H1 (cell line): Measurements from ENCODE around the gene CMIP. TPM values are rescaled to one million over a fixed set of nuclear protein-coding genes. Genes with fewer than 3 reads are reported as not detected.

ENCODE experiments used
- CTCF ChIA-PET: fragments of 300-600 bp; sonication (Branson Sonifier 250); formaldehyde crosslinking; loops from one replicate; lab custom pipeline; 2021; ENCODE audit not compliant: partially characterized antibody; lab: Charles Lee
- POLR2A ChIA-PET: fragments of 300-600 bp; sonication (Branson Sonifier 250); formaldehyde crosslinking; loops from one replicate; lab custom pipeline; 2021; ENCODE audit warnings: inconsistent platforms; ENCODE audit not compliant: partially characterized antibody; lab: Charles Lee
- DNase-seq, 2 experiments: peaks; one replicate each; pipeline versions ENCODE4 v3.0.0 to v3.0.0-alpha.2; 2010 to 2022; ENCODE audit warnings: low spot score in 2 of 2, low read depth in 1 of 2, mixed read lengths in 1 of 2
- FAIRE-seq: peaks from 2 replicates; lab custom pipeline; 2011; peaks lifted over from hg19 to GRCh38; lab: Jason Lieb, UNC
- H2AFZ ChIP-seq: 2 replicates; pipeline ENCODE4 v1.8.1; 2012; ENCODE audit warnings: low read length, inconsistent platforms
- H2AK5ac ChIP-seq: 2 replicates; pipeline ENCODE4 v1.6.1; 2013; ENCODE audit warnings: low read depth, low read length
- H2BK120ac ChIP-seq: replicated peaks from 2 replicates; pipeline ENCODE3; 2013; ENCODE audit warnings: low read depth, low read length, inconsistent platforms
- H2BK12ac ChIP-seq: 2 replicates; pipeline ENCODE4 v1.6.1; 2013; ENCODE audit warnings: low read depth, low read length
- H2BK15ac ChIP-seq: 2 replicates; pipeline ENCODE4 v1.6.1; 2013; ENCODE audit warnings: low read length
- H2BK20ac ChIP-seq: 2 replicates; pipeline ENCODE4 v1.6.1; 2013; ENCODE audit warnings: low read length
- H2BK5ac ChIP-seq: 2 replicates; pipeline ENCODE4 v1.6.1; 2013; ENCODE audit warnings: low read depth, low read length
- H3K14ac ChIP-seq: 2 replicates; pipeline ENCODE4 v1.6.1; 2013; ENCODE audit warnings: inconsistent platforms; ENCODE audit not compliant: insufficient read length
- H3K18ac ChIP-seq: 2 replicates; pipeline ENCODE4 v1.6.1; 2013; ENCODE audit warnings: low read length; ENCODE audit errors: extremely low read depth
- H3K23ac ChIP-seq: 2 replicates; pipeline ENCODE4 v1.6.1; 2013; ENCODE audit warnings: inconsistent platforms; ENCODE audit not compliant: insufficient read length
- H3K23me2 ChIP-seq: 2 replicates; pipeline ENCODE4 v1.6.1; 2013; ENCODE audit warnings: low read depth, low read length
- H3K27ac ChIP-seq: 2 replicates; pipeline ENCODE4 v1.6.1; 2011; ENCODE audit warnings: low read depth, low read length, inconsistent platforms
- H3K27me3 ChIP-seq, 4 experiments: replicated peaks in 1 of 4; 1 replicate in 1 of 4; 2 replicates in 3 of 4; pipeline versions ENCODE4 v1.6.1 to v1.8.1; 2011 to 2013; ENCODE audit warnings: low read length in 3 of 4, mild to moderate bottlenecking in 3 of 4, inconsistent platforms in 2 of 4, mixed read lengths in 2 of 4, moderate library complexity in 1 of 4; ENCODE audit not compliant: control insufficient read depth in 3 of 4, insufficient read depth in 3 of 4; ENCODE audit errors: extremely low read depth in 1 of 4
- H3K36me3 ChIP-seq, 4 experiments: 2 replicates each; pipeline versions ENCODE4 v1.6.1 to v1.8.1; 2011 to 2013; ENCODE audit warnings: mild to moderate bottlenecking in 4 of 4, low read length in 3 of 4, moderate library complexity in 2 of 4, control low read depth in 1 of 4, inconsistent platforms in 1 of 4; ENCODE audit not compliant: insufficient read depth in 4 of 4, control insufficient read depth in 2 of 4
- H3K4ac ChIP-seq: replicated peaks from 2 replicates; pipeline ENCODE3; 2013; ENCODE audit warnings: low read length, low read depth, mixed read lengths, inconsistent platforms; ENCODE audit not compliant: insufficient read length
- H3K4me1 ChIP-seq, 4 experiments: replicated peaks in 1 of 4; 1 replicate in 1 of 4; 2 replicates in 3 of 4; pipeline versions ENCODE4 v1.6.1 to v1.8.1; 2011 to 2013; ENCODE audit warnings: low read length in 3 of 4, inconsistent platforms in 2 of 4, mixed read lengths in 1 of 4; ENCODE audit not compliant: insufficient read depth in 4 of 4, control insufficient read depth in 3 of 4
- H3K4me2 ChIP-seq, 2 experiments: 2 replicates each; pipeline versions ENCODE4 v1.6.1 to v1.8.1; 2011 to 2013; ENCODE audit warnings: low read depth in 2 of 2, low read length in 2 of 2, control low read depth in 1 of 2, inconsistent platforms in 1 of 2, mild to moderate bottlenecking in 1 of 2; ENCODE audit not compliant: insufficient read depth in 1 of 2
- H3K4me3 ChIP-seq, 4 experiments: fragments of 200-600, 300-600 bp in 1 of 4; sonication (generic), shearing (Covaris generic), sonication (Bioruptor Twin) in 1 of 4; 2 replicates each; pipeline versions ENCODE4 v1.5.1 to v1.8.1; 2011 to 2016; ENCODE audit warnings: low read length in 4 of 4, low read depth in 3 of 4, control low read depth in 2 of 4, inconsistent platforms in 2 of 4, mild to moderate bottlenecking in 2 of 4, mixed read lengths in 1 of 4, moderate library complexity in 1 of 4; ENCODE audit not compliant: insufficient read depth in 2 of 4; ENCODE audit errors: extremely low read depth in 1 of 4
- H3K56ac ChIP-seq: replicated peaks from 2 replicates; pipeline ENCODE3; 2013; ENCODE audit warnings: low read depth, mild to moderate bottlenecking, mixed read lengths, low read length, inconsistent platforms; ENCODE audit not compliant: insufficient read length
- H3K79me1 ChIP-seq: 2 replicates; pipeline ENCODE4 v1.6.1; 2013; ENCODE audit warnings: low read depth, low read length, control low read depth
- H3K79me2 ChIP-seq, 2 experiments: 2 replicates each; pipeline versions ENCODE4 v1.6.1 to v1.8.1; 2012 to 2013; ENCODE audit warnings: low read length in 2 of 2, mild to moderate bottlenecking in 2 of 2, inconsistent platforms in 1 of 2; ENCODE audit not compliant: insufficient read depth in 2 of 2, control insufficient read depth in 1 of 2
- H3K9ac ChIP-seq, 4 experiments: replicated peaks in 1 of 4; 1 replicate in 1 of 4; 2 replicates in 3 of 4; pipeline versions ENCODE4 v1.6.1 to v1.8.1; 2011 to 2013; ENCODE audit warnings: low read depth in 3 of 4, low read length in 3 of 4, control low read depth in 2 of 4, mild to moderate bottlenecking in 2 of 4, moderate library complexity in 2 of 4, inconsistent platforms in 1 of 4; ENCODE audit errors: extremely low read depth in 1 of 4
- H3K9me3 ChIP-seq, 2 experiments: 2 replicates each; pipeline versions ENCODE4 v1.6.1 to v1.8.1; 2012 to 2013; ENCODE audit warnings: mild to moderate bottlenecking in 2 of 2, moderate library complexity in 2 of 2, control low read depth in 1 of 2, inconsistent platforms in 1 of 2, low read depth in 1 of 2, low read length in 1 of 2, mixed read lengths in 1 of 2; ENCODE audit not compliant: insufficient read depth in 2 of 2
- H4K20me1 ChIP-seq, 2 experiments: replicated peaks in 1 of 2; 2 replicates each; pipeline versions ENCODE3 to v1.8.1; 2011 to 2013; ENCODE audit warnings: inconsistent platforms in 2 of 2, low read length in 2 of 2, mild to moderate bottlenecking in 1 of 2; ENCODE audit not compliant: insufficient read depth in 2 of 2, control insufficient read depth in 1 of 2
- H4K5ac ChIP-seq: 2 replicates; pipeline ENCODE4 v1.6.1; 2013; ENCODE audit warnings: low read length, low read depth, mixed read lengths, inconsistent platforms; ENCODE audit not compliant: insufficient read length
- H4K8ac ChIP-seq: 2 replicates; pipeline ENCODE4 v1.8.0; 2013; ENCODE audit warnings: mild to moderate bottlenecking, moderate library complexity, low read length, inconsistent platforms; ENCODE audit not compliant: insufficient read depth; ENCODE audit errors: extremely low read depth
- H4K91ac ChIP-seq: replicated peaks from 2 replicates; pipeline ENCODE3; 2013; ENCODE audit warnings: low read length, mixed read lengths, inconsistent platforms; ENCODE audit not compliant: insufficient read length
- ASH2L ChIP-seq: fragments of 200-600, 300-600 bp; sonication (generic); IDR thresholded peaks from one replicate; pipeline ENCODE4 v1.7.1; 2017; ENCODE audit warnings: low read length
- BACH1 ChIP-seq: IDR thresholded peaks from 2 replicates; pipeline ENCODE4 v1.6.1; 2012; ENCODE audit warnings: low read length, improper control_type of control experiment
- CBX8 ChIP-seq: fragments of 300-800, 300-1000 bp; sonication (generic); IDR thresholded peaks from 2 replicates; pipeline ENCODE4 v1.7.1; 2016; ENCODE audit warnings: low read depth, low read length, borderline replicate concordance
- CTBP2 ChIP-seq: IDR thresholded peaks from 2 replicates; pipeline ENCODE4 v1.7.0; 2011; ENCODE audit warnings: borderline replicate concordance, mild to moderate bottlenecking, moderate library complexity, mixed read lengths, low read length; ENCODE audit not compliant: insufficient read depth, insufficient read length
- EZH2 ChIP-seq: fragments of 200-600 bp; sonication (generic); IDR thresholded peaks from 2 replicates; pipeline ENCODE4 v1.7.1; 2012; ENCODE audit warnings: low read depth, mild to moderate bottlenecking, moderate library complexity, low read length, inconsistent platforms; ENCODE audit not compliant: severe bottlenecking
- RFX5 ChIP-seq: IDR thresholded peaks from 2 replicates; pipeline ENCODE4 v1.6.1; 2011; ENCODE audit warnings: low read depth, low read length, improper control_type of control experiment, borderline replicate concordance
- SIRT6 ChIP-seq: IDR thresholded peaks from one replicate; pipeline ENCODE4 v1.7.1; 2012; ENCODE audit warnings: low read length, inconsistent platforms
- SP2 ChIP-seq: IDR thresholded peaks from 2 replicates; pipeline ENCODE4 v1.6.1; 2012; ENCODE audit warnings: mild to moderate bottlenecking, low read length, inconsistent platforms
- TAF1 ChIP-seq: IDR thresholded peaks from 2 replicates; pipeline ENCODE4 v1.6.1; 2011; ENCODE audit warnings: mild to moderate bottlenecking, low read depth, low read length
- WGBS, 2 experiments: shearing (Covaris generic) in 1 of 2; methylation state at CpG; one replicate each; pipeline versions ENCODE4 v1.1.6 to v1.1.7; 2013 to 2015; ENCODE audit warnings: low lambda C conversion rate in 2 of 2, mixed read lengths in 2 of 2, inconsistent platforms in 1 of 2, low coverage in 1 of 2, missing lambda C conversion rate in 1 of 2; ENCODE audit not compliant: insufficient replicate concordance in 2 of 2, insufficient coverage in 1 of 2, insufficient read length in 1 of 2; ENCODE audit errors: extremely low coverage in 1 of 2, missing lambda C conversion rate in 1 of 2; 5-methylcytosine and 5-hydroxymethylcytosine counted together
- polyA plus RNA-seq, 7 experiments: library from polyadenylated mRNA; depleted of rRNA in 3 of 7; stranded (reverse) in 5 of 7; unstranded in 2 of 7; fragments of >200 nt in 5 of 7; fragments of 200-250 nt in 2 of 7; gene quantifications; 1 replicate in 5 of 7; 2 replicates in 1 of 7; 4 replicates in 1 of 7; pipeline versions ENCODE4 v1.2.1 to v1.2.3, GENCODE V29; 2011 to 2013; ENCODE audit warnings: missing spikeins in 2 of 7, mixed read lengths in 2 of 7
- total RNA-seq: library from RNA; stranded (reverse); fragmentation: NEBNext Ultra II Directional; extraction: Animal tissue kit (Norgen Biotek cat#: 25700); gene quantifications from 2 replicates; pipeline ENCODE4 v1.2.1, GENCODE V29; 2021
- TF ChIP-seq, protein P1 (sequence below): IDR thresholded peaks from 2 replicates; pipeline ENCODE4 v1.6.1; 2011; ENCODE audit warnings: low read depth, mild to moderate bottlenecking, low read length; ENCODE audit not compliant: insufficient read depth

Gene CMIP
- total and polyA plus RNA-seq, 2 of the 8 experiments (the other 6 are each of a cell fraction or from before 2014, with no cell fraction given): 7.9 to 53.2 TPM

DNA sequence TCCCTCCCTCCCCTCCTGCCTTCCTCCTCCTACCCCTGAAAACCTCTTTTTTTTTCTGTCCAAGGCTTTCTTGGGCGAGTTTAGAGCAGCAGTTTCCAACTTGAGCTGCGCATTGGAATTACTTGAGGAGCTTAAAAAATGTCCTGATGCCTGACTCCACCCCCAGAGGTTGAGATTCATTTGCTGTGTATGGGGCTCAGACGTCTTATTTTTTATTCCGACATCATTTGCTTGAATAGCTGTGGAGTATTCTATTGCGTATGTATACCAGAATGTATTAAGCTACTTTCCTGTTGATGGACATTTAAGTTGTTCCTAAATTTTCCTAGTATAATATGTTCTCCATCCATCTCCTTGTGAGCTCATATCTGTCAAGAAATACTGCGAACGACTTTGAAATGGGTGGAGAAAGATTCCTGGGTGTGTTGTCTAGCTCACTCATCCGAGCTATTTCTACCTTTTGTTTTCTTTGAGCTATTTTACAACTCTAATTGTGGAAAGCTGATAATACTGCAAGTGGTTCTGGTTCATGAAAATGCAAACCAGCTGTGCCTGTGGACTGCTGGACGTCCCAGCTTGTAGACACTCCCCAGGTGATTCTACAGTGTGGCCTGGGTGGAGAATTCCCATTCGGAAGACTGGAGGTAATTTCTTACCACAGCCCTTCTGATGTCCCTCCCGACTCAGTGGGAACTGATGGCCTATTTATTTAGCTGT lies 40.5 kb downstream of the CMIP start:
- no peak overlapping the region for H2AK5ac ChIP-seq
- DNase-seq: no peak
- H3K23me2 ChIP-seq: no peaks in the 10 kb centered on the region
- peaks cover 37% of the 10 kb centered on the region for H3K79me1 ChIP-seq
- H4K8ac ChIP-seq: no peak overlapping the region
- H4K91ac ChIP-seq: no peak overlapping the region
- no peaks in the 10 kb centered on the region for H3K9me3 ChIP-seq
- H2AFZ ChIP-seq: no peak overlapping the region
- H3K36me3 ChIP-seq: no peaks in the 10 kb centered on the region
- no peak overlapping the region for H2BK120ac ChIP-seq
- peaks cover 38 to 45% of the 10 kb centered on the region in 2 experiments for H4K20me1 ChIP-seq
- no peak for TF ChIP-seq TAF1
- no peak for TF ChIP-seq CBX8
- TF ChIP-seq EZH2: no peak
- TF ChIP-seq BACH1: no peak
- TF ChIP-seq, protein P1, sequence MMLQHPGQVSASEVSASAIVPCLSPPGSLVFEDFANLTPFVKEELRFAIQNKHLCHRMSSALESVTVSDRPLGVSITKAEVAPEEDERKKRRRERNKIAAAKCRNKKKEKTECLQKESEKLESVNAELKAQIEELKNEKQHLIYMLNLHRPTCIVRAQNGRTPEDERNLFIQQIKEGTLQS: no peak
- no peak for TF ChIP-seq SIRT6
- no peak for TF ChIP-seq RFX5
- no peak for TF ChIP-seq SP2
- no peak for TF ChIP-seq ASH2L
- no peak for TF ChIP-seq CTBP2
- H3K79me2 ChIP-seq: peaks cover 4 to 96% of the 10 kb centered on the region in 2 experiments; a peak in 3 of 4 replicates
- no peak overlapping the region for H3K4me2 ChIP-seq
- H3K4ac ChIP-seq: no peak overlapping the region
- H3K4me3 ChIP-seq: no peak overlapping the region
- H3K18ac ChIP-seq: no peak overlapping the region
- no peak overlapping the region for H3K23ac ChIP-seq
- H3K14ac ChIP-seq: no peak overlapping the region
- peaks cover 4 to 14% (median 7%) of the 10 kb centered on the region in 4 experiments for H3K4me1 ChIP-seq
- H2BK20ac ChIP-seq: no peak overlapping the region
- H2BK5ac ChIP-seq: no peak overlapping the region
- no peak overlapping the region for H2BK15ac ChIP-seq
- WGBS, 2 experiments: 92% methylated on average over 11 of the region's 11 CpGs; no CpG with 5 or more reads in 1 of the 2 experiments
- ChIA-PET CTCF (interaction anchor here (0.8 to 2.9 kb wide), 14 partner anchors 9 to 239 kb away, joined by 3 to 18 read pairs (median 3); no protein-coding TSS in a partner anchor), POLR2A (interaction anchor here (0.9 kb wide), 1 partner anchor 31 kb away, joined by 3 read pairs; no protein-coding TSS in a partner anchor)
- FAIRE-seq: no peak
- H3K56ac ChIP-seq: no peak overlapping the region
- no peak overlapping the region for H2BK12ac ChIP-seq
- no peak overlapping the region for H3K27ac ChIP-seq
- H3K27me3 ChIP-seq: no peaks in the 10 kb centered on the region
- no peak overlapping the region for H4K5ac ChIP-seq
- no peak overlapping the region for H3K9ac ChIP-seq
